ENCODE measurements around the gene UQCC3. TPM values are rescaled to one million over a fixed set of nuclear protein-coding genes. Genes with fewer than 3 reads are reported as not detected.

UQCC3 gene
- total and polyA plus RNA-seq, 10 of the 15 experiments (the other 5 are each of a cell fraction or from before 2014, with no cell fraction given) = 1.3 to 20.5 (median 8.2) TPM

- RAD21 ChIA-PET (ENCODE audit: unreplicated experiment) = no interaction called here
Observed at GRCh38 chr11:62719302-62719978, 48.0 kb downstream of the UQCC3 start.

More at GRCh38 chr11:62719302-62719978, 48.0 kb downstream of the UQCC3 start:
- no peaks in the 10 kb centered on the region for H3K27me3 ChIP-seq (replicated peaks in 1 of 2; ENCODE audit: control insufficient read depth in 2 of 2, insufficient read depth in 2 of 2, low read length in 1 of 2)
- DNase-seq (ENCODE audit: low read depth, low spot score) = no peak
- H3K9ac ChIP-seq (ENCODE audit: control insufficient read depth, insufficient read depth, low read length) = no peak overlapping the region
- no peak for ATAC-seq
- H4K20me1 ChIP-seq (ENCODE audit: control insufficient read depth, insufficient read depth) = no peaks in the 10 kb centered on the region; the same call in 1 of the 2 replicates
- peaks cover 35% of the 10 kb centered on the region for H3K79me2 ChIP-seq (ENCODE audit: control insufficient read depth, insufficient read depth, low read length)
- ChIA-PET SMC1A (ENCODE audit: uncharacterized antibody, unreplicated experiment) (interaction anchor here (1.1 kb wide), 1 partner anchor 8 kb away, joined by 3 read pairs; the partner anchor contains the start of gene HNRNPUL2), CTCF (interaction anchor here (0.6 kb wide), 1 partner anchor 113 kb away, joined by 3 read pairs; no protein-coding TSS in a partner anchor), POLR2A (interaction anchor here (0.5 to 1.5 kb wide), 3 partner anchors 14 to 46 kb away, joined by 3 read pairs; no protein-coding TSS in a partner anchor)
- no peak overlapping the region for H3K4me2 ChIP-seq (ENCODE audit: control insufficient read depth, insufficient read depth)
- H3K4me3 ChIP-seq = no peak overlapping the region
- BruUV-seq (replicated peaks) = no TSS peak
- TF ChIP-seq RCOR1 (conservative IDR thresholded peaks at IDR 0.05; ENCODE audit: low read depth, low read length) = no peak
- TF ChIP-seq MXI1 (IDR thresholded peaks at IDR 0.05; ENCODE audit: low read depth, low read length) = no peak
- no peak for TF ChIP-seq CBFB (IDR thresholded peaks at IDR 0.05; ENCODE audit: low read depth)
- TF ChIP-seq SUPT20H (IDR thresholded peaks at IDR 0.05; ENCODE audit: borderline replicate concordance, control insufficient read depth, low read depth, low read length) = no peak
- TF ChIP-seq PBX3 (IDR thresholded peaks at IDR 0.05; ENCODE audit: insufficient replicate concordance, low read depth, low read length) = no peak
- no peak for TF ChIP-seq KDM1A (IDR thresholded peaks at IDR 0.05; ENCODE audit: borderline replicate concordance)
- no peak for TF ChIP-seq FOS (IDR thresholded peaks at IDR 0.05; ENCODE audit: borderline replicate concordance, extremely low read depth, insufficient read length)
- no peak for TF ChIP-seq DPF2 (IDR thresholded peaks at IDR 0.05)
- TF ChIP-seq FOXK2 (IDR thresholded peaks at IDR 0.05) = no peak
- TF ChIP-seq RAD21 (IDR thresholded peaks at IDR 0.05; ENCODE audit: insufficient read depth, low read depth, low read length) = no peak
- no peak for TF ChIP-seq E2F4 (IDR thresholded peaks at IDR 0.05; ENCODE audit: low read depth, low read length)
- no peak for TF ChIP-seq NKRF (conservative IDR thresholded peaks at IDR 0.05)
- TF ChIP-seq JUND (IDR thresholded peaks at IDR 0.05; ENCODE audit: low read depth, low read length) = no peak
- TF ChIP-seq RUNX3 (IDR thresholded peaks at IDR 0.05; ENCODE audit: low read length) = no peak
- peaks cover 2% of the 10 kb centered on the region for H3K4me1 ChIP-seq (ENCODE audit: control insufficient read depth, insufficient read depth, low read length)
- H3K27ac ChIP-seq (ENCODE audit: control insufficient read depth, insufficient read depth) = no peak overlapping the region
- peaks cover 33 to 74% of the 10 kb centered on the region in 2 experiments for H3K36me3 ChIP-seq (ENCODE audit: control insufficient read depth in 2 of 2, insufficient read depth in 2 of 2, low read length in 1 of 2)
- in situ Hi-C loops (cut with MboI) (no loop called here), intact Hi-C loops (cut with micrococcal nuclease; ENCODE audit: unreplicated experiment) (no loop called here)
- 6% methylated on average over 2 of the region's 2 CpGs for WGBS (ENCODE audit: insufficient coverage, insufficient replicate concordance, low lambda C conversion rate, missing lambda C conversion rate)
- no peak for FAIRE-seq
- H2AFZ ChIP-seq (ENCODE audit: control insufficient read depth, low read depth, low read length) = no peak overlapping the region
- H3K9me3 ChIP-seq (replicated peaks; ENCODE audit: control insufficient read depth, insufficient read depth, low read length) = no peaks in the 10 kb centered on the region
